Measurements from ENCODE around the gene STAT3.
"Not testable (repeated sequence)": the region's sequence is repeated elsewhere in the genome, so short reads cannot be mapped to it uniquely, and the experiment has no call there.

DNA sequence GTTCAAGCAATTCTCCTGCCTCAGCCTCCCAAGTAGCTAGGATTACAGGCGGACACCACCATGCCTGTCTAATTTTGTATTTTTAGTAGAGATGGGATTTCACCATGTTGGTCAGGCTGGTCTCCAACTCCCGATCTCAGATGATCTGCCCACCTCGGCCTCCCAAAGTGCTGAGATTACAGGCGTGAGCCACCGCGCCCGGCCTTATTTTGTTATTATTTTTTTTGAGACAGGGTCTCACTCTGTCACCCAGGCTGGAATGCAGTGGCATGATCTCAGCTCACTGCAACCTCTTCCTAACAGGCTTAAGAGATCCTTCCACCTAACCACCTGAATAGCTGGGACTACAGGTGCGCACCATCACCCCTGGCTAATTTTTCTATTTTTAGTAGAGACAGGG is 7.4 kb upstream of the STAT3 start:
- TF ChIP-seq, protein P1, sequence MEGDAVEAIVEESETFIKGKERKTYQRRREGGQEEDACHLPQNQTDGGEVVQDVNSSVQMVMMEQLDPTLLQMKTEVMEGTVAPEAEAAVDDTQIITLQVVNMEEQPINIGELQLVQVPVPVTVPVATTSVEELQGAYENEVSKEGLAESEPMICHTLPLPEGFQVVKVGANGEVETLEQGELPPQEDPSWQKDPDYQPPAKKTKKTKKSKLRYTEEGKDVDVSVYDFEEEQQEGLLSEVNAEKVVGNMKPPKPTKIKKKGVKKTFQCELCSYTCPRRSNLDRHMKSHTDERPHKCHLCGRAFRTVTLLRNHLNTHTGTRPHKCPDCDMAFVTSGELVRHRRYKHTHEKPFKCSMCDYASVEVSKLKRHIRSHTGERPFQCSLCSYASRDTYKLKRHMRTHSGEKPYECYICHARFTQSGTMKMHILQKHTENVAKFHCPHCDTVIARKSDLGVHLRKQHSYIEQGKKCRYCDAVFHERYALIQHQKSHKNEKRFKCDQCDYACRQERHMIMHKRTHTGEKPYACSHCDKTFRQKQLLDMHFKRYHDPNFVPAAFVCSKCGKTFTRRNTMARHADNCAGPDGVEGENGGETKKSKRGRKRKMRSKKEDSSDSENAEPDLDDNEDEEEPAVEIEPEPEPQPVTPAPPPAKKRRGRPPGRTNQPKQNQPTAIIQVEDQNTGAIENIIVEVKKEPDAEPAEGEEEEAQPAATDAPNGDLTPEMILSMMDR (IDR thresholded peaks at IDR 0.05): not testable (repeated sequence)
- TF ChIP-seq ZFX (IDR thresholded peaks at IDR 0.05; ENCODE audit: borderline replicate concordance): not testable (repeated sequence)

Data from 22Rv1 (cell line).